ES-I3 (cell line): ENCODE results near the gene NOX4.
"Not testable (repeated sequence)": the region's sequence is repeated elsewhere in the genome, so short reads cannot be mapped to it uniquely, and the experiment has no call there.

Experiments used
- H3K36me3 ChIP-seq: 2 replicates; pipeline ENCODE4 v1.6.1; 2013; ENCODE audit warnings: mild to moderate bottlenecking, low read length, control low read depth, moderate library complexity; ENCODE audit not compliant: insufficient read depth
- H3K4me1 ChIP-seq: 2 replicates; pipeline ENCODE4 v1.6.1; 2013; ENCODE audit warnings: mild to moderate bottlenecking, control low read depth, low read length; ENCODE audit not compliant: insufficient read depth
- H3K9ac ChIP-seq: 2 replicates; pipeline ENCODE4 v1.6.1; 2013; ENCODE audit warnings: low read depth, mild to moderate bottlenecking, low read length, moderate library complexity
- H3K9me3 ChIP-seq: 2 replicates; pipeline ENCODE4 v1.6.1; 2013; ENCODE audit warnings: mild to moderate bottlenecking, low read length, moderate library complexity; ENCODE audit not compliant: control insufficient read depth, insufficient read depth

NOX4 gene

DNA sequence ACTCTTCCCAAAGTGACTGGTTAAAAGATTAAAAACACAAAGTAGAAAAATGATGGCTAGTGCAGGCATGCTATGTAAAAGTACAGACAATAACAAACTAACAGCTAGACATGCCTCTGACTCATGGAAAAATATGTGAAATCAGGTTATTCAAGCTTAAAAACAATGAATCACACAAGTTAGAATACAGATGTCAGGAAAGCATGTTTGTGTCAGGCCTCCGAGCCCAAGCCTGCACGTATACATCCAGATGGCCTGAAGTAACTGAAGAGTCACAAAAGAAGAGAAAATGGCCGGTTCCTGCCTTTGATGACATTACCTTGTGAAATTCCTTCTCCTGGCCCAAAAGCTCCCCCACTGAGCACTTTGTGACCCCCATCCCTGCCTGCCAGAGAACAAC, 110.1 kb downstream of the NOX4 start:
- Histone ChIP-seq H3K36me3 (no peaks in the 10 kb centered on the region), H3K4me1 (no peaks in the 10 kb centered on the region), H3K9ac (no peak overlapping the region), H3K9me3 (no peaks in the 10 kb centered on the region; the same call in 1 of the 2 replicates)

GRCh38 chr11:89379976-89380771, 111.0 kb downstream of the NOX4 start:
- not testable (repeated sequence) for H3K9me3 ChIP-seq, H3K4me1 ChIP-seq, H3K36me3 ChIP-seq, H3K9ac ChIP-seq

- H3K36me3 ChIP-seq, H3K9ac ChIP-seq, H3K9me3 ChIP-seq, H3K4me1 ChIP-seq: not testable (repeated sequence)
These were observed 112.2 kb downstream of the NOX4 start for GRCh38 chr11:89378986-89379385.

DNA sequence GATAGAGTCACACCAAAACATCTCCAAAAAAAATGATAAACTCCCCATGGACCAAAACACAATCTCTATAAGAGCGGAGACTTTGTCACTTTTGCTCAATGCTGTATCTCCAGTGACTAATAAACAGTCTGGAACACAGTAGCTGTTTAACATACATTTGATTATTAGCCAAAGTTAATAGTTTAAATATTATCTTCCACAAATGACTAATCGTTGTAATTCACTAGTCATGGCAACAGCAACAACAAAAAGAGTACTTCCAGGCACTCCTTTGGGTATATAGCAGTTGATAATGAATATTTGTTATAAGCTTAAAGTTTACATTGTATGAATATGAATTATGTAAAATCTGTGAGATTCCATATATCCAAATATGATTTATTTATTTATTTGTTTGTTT, 121.8 kb downstream of the NOX4 start:
- not testable (repeated sequence) for H3K4me1 ChIP-seq, H3K36me3 ChIP-seq, H3K9ac ChIP-seq, H3K9me3 ChIP-seq

DNA sequence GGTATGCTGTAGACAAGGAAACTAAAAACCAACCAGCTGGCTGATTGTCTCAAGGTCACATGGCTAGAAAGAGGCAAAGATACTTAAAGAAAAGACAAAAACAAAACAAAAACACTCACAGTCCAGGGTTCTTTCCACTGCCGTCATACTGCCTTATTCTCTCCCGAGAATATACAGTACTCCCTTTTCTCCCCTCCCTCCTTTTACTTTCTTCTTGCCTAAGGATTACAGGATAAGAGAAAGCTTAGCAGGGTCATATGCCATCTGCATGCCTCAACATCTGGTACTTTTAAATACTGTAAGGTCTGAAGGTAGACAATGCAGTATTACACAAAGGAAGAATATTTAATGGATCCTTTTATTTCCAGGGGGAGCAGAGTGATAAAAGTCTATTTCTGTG, 126.3 kb downstream of the NOX4 start:
- not testable (repeated sequence) for H3K9me3 ChIP-seq, H3K4me1 ChIP-seq, H3K9ac ChIP-seq, H3K36me3 ChIP-seq

DNA sequence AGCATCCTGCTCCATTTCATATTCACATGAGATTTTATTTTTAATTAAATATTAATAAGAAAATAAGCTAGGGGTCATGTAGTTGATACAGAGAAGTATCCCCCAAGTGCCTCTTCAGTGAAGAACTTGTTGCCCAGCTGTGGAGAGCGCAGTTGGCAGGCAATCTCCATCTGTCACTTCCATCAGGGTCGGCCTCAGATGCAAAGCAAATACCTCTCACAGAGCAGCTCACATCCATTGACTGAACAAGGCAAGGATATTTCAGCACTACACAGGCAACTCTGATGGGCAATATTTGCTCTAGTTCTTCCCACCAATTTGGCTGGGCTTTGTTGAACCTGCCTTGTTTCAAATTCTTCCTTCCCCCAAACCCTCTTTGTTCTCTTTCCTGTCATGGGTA, 129.4 kb downstream of the NOX4 start:
- no peak overlapping the region for H3K9ac ChIP-seq
- H3K9me3 ChIP-seq, result no peaks in the 10 kb centered on the region
- H3K4me1 ChIP-seq, result no peaks in the 10 kb centered on the region; the same call in 1 of the 2 replicates
- H3K36me3 ChIP-seq, result no peaks in the 10 kb centered on the region

DNA sequence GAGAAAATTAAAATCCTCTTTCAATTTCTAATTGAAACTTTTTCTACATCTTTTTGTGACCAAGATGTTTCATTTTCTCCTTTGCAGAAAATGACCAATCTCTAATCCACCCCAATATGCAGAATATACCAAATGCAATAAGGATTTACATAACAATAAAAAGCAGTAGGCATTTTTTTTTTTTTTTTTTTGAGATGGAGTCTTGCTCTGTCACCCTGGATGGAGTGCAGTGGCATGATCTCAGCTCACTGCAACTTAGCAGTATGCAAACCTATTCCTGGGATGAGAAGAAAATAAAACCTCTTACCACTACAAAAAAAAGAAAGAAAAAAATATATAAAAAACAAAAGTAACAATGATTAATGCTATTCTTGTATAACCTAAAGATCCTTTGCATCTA, 132.0 kb downstream of the NOX4 start:
- not testable (repeated sequence) for H3K36me3 ChIP-seq, H3K4me1 ChIP-seq, H3K9ac ChIP-seq, H3K9me3 ChIP-seq

DNA sequence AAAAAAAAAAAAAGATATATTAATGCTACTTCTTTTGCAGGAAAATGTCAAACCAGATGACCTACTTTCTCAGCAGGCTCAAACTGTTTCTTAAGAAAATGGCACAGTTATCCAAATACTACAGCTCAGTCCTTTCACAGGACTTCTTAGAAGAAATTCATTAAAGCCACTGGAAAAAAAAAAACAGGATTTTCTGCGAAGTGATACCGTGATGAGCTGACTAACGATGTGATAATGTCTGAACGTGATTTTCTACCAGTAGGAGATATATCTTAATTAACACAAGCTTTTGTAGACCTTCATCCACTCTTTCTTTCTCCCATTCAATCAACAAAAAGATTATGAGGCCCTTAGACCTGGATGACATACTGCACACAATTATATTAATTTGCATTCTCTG, 132.4 kb downstream of the NOX4 start:
- no peaks in the 10 kb centered on the region; the same call in 1 of the 2 replicates for H3K4me1 ChIP-seq
- H3K9me3 ChIP-seq, result no peaks in the 10 kb centered on the region

DNA sequence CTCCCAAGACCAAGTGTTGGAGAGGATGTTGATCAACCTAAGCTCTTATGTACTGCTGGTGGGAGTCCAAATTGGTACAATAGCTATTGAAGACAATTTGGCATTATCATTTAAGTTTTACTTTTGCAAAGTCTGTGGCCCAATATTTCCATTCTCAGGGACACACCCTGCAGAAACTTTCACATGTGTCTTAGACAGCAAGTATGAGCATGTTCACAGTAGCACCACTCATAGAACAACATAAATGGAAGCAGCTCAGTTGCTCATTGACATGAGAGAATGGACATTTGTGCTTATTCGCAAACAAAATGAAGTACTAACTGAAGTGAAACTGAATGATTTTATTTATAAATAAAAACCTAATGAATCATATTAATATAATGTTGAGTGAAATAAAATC, 135.5 kb downstream of the NOX4 start:
- no peaks in the 10 kb centered on the region; the same call in 1 of the 2 replicates for H3K4me1 ChIP-seq
- H3K36me3 ChIP-seq, result no peaks in the 10 kb centered on the region
- no peaks in the 10 kb centered on the region for H3K9me3 ChIP-seq
- H3K9ac ChIP-seq, result no peak overlapping the region

More for the DNA sequence above, 132.4 kb downstream of the NOX4 start:
- Histone ChIP-seq H3K36me3 (no peaks in the 10 kb centered on the region), H3K9ac (no peak overlapping the region)

- H3K36me3 ChIP-seq, H3K9me3 ChIP-seq, H3K4me1 ChIP-seq, H3K9ac ChIP-seq: not testable (repeated sequence)
These were observed 136.7 kb downstream of the NOX4 start for GRCh38 chr11:89354513-89354912.

- Histone ChIP-seq H3K36me3 (no peaks in the 10 kb centered on the region), H3K9ac (no peak overlapping the region), H3K9me3 (no peaks in the 10 kb centered on the region), H3K4me1 (no peaks in the 10 kb centered on the region)
These were observed 144.1 kb downstream of the NOX4 start for GRCh38 chr11:89347071-89347470.

DNA sequence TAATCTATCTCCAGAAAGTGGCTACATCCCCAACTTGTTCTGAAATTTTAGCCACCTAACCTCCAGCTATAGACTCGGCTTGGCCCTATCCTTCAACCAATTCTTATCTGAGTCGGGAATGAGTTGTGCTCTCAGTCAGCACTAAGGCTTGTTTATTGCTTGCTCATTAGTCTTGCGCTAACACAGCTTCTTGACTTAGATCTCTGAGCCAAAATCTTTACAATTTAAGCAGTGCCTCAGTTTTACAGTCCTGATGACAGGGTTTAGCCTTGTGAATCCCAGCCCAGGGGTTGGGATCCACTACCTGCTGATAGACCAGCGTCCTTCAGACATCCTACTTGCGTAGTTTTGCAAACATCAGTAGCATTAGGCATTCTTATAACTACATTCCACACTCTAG, 144.6 kb downstream of the NOX4 start:
- H3K36me3 ChIP-seq, result no peaks in the 10 kb centered on the region
- no peaks in the 10 kb centered on the region for H3K4me1 ChIP-seq
- no peaks in the 10 kb centered on the region for H3K9me3 ChIP-seq
- H3K9ac ChIP-seq, result no peak overlapping the region

DNA sequence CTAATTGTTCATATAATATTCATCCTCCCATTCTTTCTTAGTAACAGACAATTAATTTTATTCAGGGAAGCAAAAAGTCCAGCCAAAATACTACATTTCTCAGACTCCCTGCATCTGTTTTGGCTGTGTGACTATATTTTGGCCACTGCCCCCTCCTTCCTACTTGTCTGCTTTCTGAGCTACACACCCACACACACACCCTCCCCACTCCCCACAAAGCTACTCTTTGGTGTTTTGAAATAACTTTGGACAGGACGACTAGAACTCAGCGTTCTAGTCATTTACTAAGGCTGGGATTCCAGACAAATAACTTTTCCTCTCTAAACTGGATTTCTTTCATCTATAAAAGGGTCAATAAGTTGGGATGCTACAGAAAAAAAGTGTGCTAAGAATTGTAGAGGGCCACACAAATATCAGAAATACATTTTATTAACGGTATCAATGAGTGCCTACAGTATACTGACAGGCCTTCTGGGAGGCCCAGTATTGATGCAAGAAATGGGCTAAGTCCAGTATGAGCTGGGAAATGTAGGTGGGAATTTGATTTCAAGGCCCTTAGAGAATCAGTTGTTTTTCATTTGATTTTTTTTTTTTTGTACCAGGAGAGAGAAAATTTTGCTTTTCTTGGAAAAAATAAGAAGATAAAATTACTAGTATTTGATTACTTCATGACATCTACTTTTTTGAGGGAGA, 148.1 kb downstream of the NOX4 start:
- not testable (repeated sequence) for H3K9me3 ChIP-seq, H3K4me1 ChIP-seq, H3K9ac ChIP-seq, H3K36me3 ChIP-seq

GRCh38 chr11:89340450-89340849, 150.7 kb downstream of the NOX4 start:
- H3K9me3 ChIP-seq, result not testable (repeated sequence)

DNA sequence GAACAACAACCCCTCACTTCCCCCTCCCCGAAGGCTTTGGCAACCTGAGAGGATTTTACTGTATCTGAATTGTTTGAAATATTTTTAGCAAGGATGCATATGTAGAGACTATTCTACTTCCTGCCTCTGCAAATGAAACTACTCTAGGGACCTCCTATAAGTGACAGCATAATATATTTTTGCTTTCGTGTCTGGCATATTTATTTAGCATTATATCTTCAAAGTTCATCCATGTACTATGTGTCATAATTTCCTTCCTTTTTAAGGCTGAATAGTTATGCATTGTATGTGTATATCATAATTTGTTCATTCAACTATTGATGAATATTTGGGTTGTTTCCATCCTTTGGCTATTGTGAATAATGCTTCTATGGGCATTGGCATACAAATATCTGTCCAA, 153.1 kb downstream of the NOX4 start:
- not testable (repeated sequence) for H3K4me1 ChIP-seq, H3K9me3 ChIP-seq, H3K36me3 ChIP-seq, H3K9ac ChIP-seq

More at GRCh38 chr11:89340450-89340849, 150.7 kb downstream of the NOX4 start:
- not testable (repeated sequence) for H3K9ac ChIP-seq, H3K36me3 ChIP-seq, H3K4me1 ChIP-seq
